Measurements from ENCODE around the gene CROCC2.

DNA sequence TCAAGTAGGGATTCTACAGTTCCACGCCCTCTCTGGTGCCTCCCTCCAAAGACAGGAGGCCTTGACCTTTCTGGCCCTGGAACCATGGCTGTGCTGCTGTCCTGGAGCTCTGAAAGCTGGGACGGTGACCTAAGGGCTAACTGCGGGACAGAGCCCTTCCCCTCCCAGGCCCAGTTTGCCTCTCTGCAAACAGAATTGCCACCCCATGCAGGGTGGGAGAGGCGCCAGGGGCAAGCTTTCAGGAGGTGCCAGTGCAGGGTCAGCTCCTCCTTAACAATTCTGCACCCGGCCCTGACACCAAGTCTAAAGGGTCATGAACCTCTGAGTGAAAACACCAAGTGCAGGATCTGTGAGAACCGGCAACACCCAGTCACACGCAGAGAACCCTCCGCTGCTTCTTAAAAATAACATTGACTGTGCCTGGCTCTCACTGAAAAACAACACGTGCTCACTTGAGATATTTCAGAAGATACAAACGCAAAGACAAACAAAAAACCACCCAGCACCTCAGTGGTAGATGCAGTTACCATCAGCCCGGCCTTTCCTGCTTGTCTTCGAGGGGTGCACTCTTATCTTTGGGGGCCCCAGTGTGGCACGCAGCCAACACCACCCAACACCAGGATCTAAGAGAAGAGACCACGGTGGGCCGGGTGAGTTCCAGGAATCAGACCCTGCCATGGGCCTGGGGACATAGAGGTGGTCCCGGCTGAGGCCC is 91.2 kb downstream of the CROCC2 start:
- TF ChIP-seq, protein P1, sequence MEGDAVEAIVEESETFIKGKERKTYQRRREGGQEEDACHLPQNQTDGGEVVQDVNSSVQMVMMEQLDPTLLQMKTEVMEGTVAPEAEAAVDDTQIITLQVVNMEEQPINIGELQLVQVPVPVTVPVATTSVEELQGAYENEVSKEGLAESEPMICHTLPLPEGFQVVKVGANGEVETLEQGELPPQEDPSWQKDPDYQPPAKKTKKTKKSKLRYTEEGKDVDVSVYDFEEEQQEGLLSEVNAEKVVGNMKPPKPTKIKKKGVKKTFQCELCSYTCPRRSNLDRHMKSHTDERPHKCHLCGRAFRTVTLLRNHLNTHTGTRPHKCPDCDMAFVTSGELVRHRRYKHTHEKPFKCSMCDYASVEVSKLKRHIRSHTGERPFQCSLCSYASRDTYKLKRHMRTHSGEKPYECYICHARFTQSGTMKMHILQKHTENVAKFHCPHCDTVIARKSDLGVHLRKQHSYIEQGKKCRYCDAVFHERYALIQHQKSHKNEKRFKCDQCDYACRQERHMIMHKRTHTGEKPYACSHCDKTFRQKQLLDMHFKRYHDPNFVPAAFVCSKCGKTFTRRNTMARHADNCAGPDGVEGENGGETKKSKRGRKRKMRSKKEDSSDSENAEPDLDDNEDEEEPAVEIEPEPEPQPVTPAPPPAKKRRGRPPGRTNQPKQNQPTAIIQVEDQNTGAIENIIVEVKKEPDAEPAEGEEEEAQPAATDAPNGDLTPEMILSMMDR (IDR thresholded peaks at IDR 0.05), result no peak
- TF ChIP-seq POLR2A (IDR thresholded peaks at IDR 0.05), result no peak
